Bronchial epithelial cell (primary cell): ENCODE data around the gene PMM2. TPM values are rescaled to one million over a fixed set of nuclear protein-coding genes. Genes with fewer than 3 reads are reported as not detected.
"Not testable (repeated sequence)": the region's sequence is repeated elsewhere in the genome, so short reads cannot be mapped to it uniquely, and the experiment has no call there.

ENCODE experiments used
- DNase-seq: peaks from one replicate; pipeline ENCODE4 v3.0.0-alpha.2; 2010; ENCODE audit warnings: low read depth
- FAIRE-seq: peaks from 2 replicates; lab custom pipeline; 2011; peaks lifted over from hg19 to GRCh38; lab: Jason Lieb, UNC
- H3K27me3 ChIP-seq: 2 replicates; pipeline ENCODE4 v1.5.1; 2011; ENCODE audit warnings: low read length; ENCODE audit not compliant: control insufficient read depth, insufficient read depth
- H3K36me3 ChIP-seq: 2 replicates; pipeline ENCODE4 v1.5.1; 2011; ENCODE audit warnings: low read length; ENCODE audit not compliant: control insufficient read depth, insufficient read depth
- H3K4me3 ChIP-seq: 2 replicates; pipeline ENCODE4 v1.5.1; 2011; ENCODE audit warnings: mild to moderate bottlenecking, low read depth, low read length, control low read depth
- CTCF ChIP-seq: IDR thresholded peaks from 2 replicates; pipeline ENCODE4 v1.5.1; 2011; ENCODE audit warnings: mild to moderate bottlenecking, moderate library complexity, low read length, control low read depth, inconsistent platforms; ENCODE audit not compliant: insufficient read depth, severe bottlenecking
- total RNA-seq: library from RNA; depleted of rRNA; stranded (reverse); fragments of >200 nt; gene quantifications from 2 replicates; pipeline ENCODE4 v1.2.1, GENCODE V29; 2014

Gene PMM2
- total RNA-seq, 1 donor from 2014 or later = 25.5 TPM

GRCh38 chr16:8872071-8872470 lies 74.4 kb downstream of the PMM2 start:
- no peak for TF ChIP-seq CTCF
- H3K4me3 ChIP-seq = no peak overlapping the region
- H3K36me3 ChIP-seq = no peaks in the 10 kb centered on the region
- H3K27me3 ChIP-seq = no peaks in the 10 kb centered on the region
- no peak for FAIRE-seq
- no peak for DNase-seq

GRCh38 chr16:8872967-8873865 lies 75.6 kb downstream of the PMM2 start:
- peak; percentile 20 for TF ChIP-seq CTCF
- DNase-seq = no peak
- Histone ChIP-seq H3K27me3 (no peaks in the 10 kb centered on the region), H3K4me3 (no peak overlapping the region), H3K36me3 (no peaks in the 10 kb centered on the region)
- no peak for FAIRE-seq

- not testable (repeated sequence) for H3K4me3 ChIP-seq, DNase-seq, FAIRE-seq, H3K36me3 ChIP-seq, H3K27me3 ChIP-seq
These were observed 76.2 kb downstream of the PMM2 start for GRCh38 chr16:8873866-8874195.

GRCh38 chr16:8874388-8874787 lies 76.7 kb downstream of the PMM2 start:
- FAIRE-seq = no peak
- H3K36me3 ChIP-seq = no peaks in the 10 kb centered on the region
- H3K4me3 ChIP-seq = no peak overlapping the region
- DNase-seq = no peak
- H3K27me3 ChIP-seq = no peaks in the 10 kb centered on the region
- no peak for TF ChIP-seq CTCF

GRCh38 chr16:8875317-8875716 lies 77.7 kb downstream of the PMM2 start:
- not testable (repeated sequence) for DNase-seq, H3K36me3 ChIP-seq, H3K27me3 ChIP-seq, FAIRE-seq, H3K4me3 ChIP-seq

GRCh38 chr16:8877894-8878522 lies 80.4 kb downstream of the PMM2 start:
- H3K36me3 ChIP-seq = no peaks in the 10 kb centered on the region
- FAIRE-seq (no peak), DNase-seq (peak; percentile 81)
- no peaks in the 10 kb centered on the region for H3K27me3 ChIP-seq
- no peak for TF ChIP-seq CTCF
- no peak overlapping the region for H3K4me3 ChIP-seq
